IPS-18c (cell line): Measurements from ENCODE around the gene GNPAT.
A peak's percentile ranks its signal among the peaks of the same experiment; 100 is the strongest.

Experiments
- H3K4me3 ChIP-seq: 2 replicates; pipeline ENCODE4 v1.7.0; 2013; ENCODE audit warnings: low read depth, mild to moderate bottlenecking, low read length, moderate library complexity; ENCODE audit not compliant: insufficient read depth
- H3K9me3 ChIP-seq: one replicate; pipeline ENCODE4 v1.6.1; 2013; ENCODE audit warnings: mild to moderate bottlenecking, low read length, moderate library complexity; ENCODE audit not compliant: control insufficient read depth, insufficient read depth

GNPAT gene

GRCh38 chr1:231240883-231241735 is at the start of gene GNPAT:
GNPAT (plus strand) TSS chr1:231241212; CDS start chr1:231241379, 167 bp downstream.
- Histone ChIP-seq H3K9me3 (peaks cover 2% of the 10 kb centered on the region), H3K4me3 (peak within 1 kb of the TSS; percentile 97)

- Histone ChIP-seq H3K4me3 (no peak overlapping the region), H3K9me3 (no peaks in the 10 kb centered on the region)
Measured at GRCh38 chr1:231192620-231193163, 48.3 kb upstream of the GNPAT start.

GRCh38 chr1:231193710-231194340 is 47.2 kb upstream of the GNPAT start:
- Histone ChIP-seq H3K4me3 (no peak overlapping the region), H3K9me3 (no peaks in the 10 kb centered on the region)

- Histone ChIP-seq H3K9me3 (no peaks in the 10 kb centered on the region), H3K4me3 (no peak overlapping the region)
Measured at GRCh38 chr1:231194476-231194842, 46.6 kb upstream of the GNPAT start.

- Histone ChIP-seq H3K9me3 (no peaks in the 10 kb centered on the region), H3K4me3 (no peak overlapping the region)
Measured at GRCh38 chr1:231194843-231195516, 46.0 kb upstream of the GNPAT start.

GRCh38 chr1:231196307-231196706 is 44.7 kb upstream of the GNPAT start:
- no peak overlapping the region for H3K4me3 ChIP-seq

GRCh38 chr1:231196728-231197127 is 44.3 kb upstream of the GNPAT start:
- no peak overlapping the region for H3K4me3 ChIP-seq
- no peaks in the 10 kb centered on the region for H3K9me3 ChIP-seq

More at GRCh38 chr1:231196307-231196706, 44.7 kb upstream of the GNPAT start:
- H3K9me3 ChIP-seq: no peaks in the 10 kb centered on the region

- H3K9me3 ChIP-seq: no peaks in the 10 kb centered on the region
Measured at GRCh38 chr1:231199868-231200267, 41.1 kb upstream of the GNPAT start.

GRCh38 chr1:231200388-231201031 is 40.5 kb upstream of the GNPAT start:
- Histone ChIP-seq H3K4me3 (no peak overlapping the region), H3K9me3 (no peaks in the 10 kb centered on the region)

More at GRCh38 chr1:231199868-231200267, 41.1 kb upstream of the GNPAT start:
- no peak overlapping the region for H3K4me3 ChIP-seq

GRCh38 chr1:231201375-231201978 is 39.5 kb upstream of the GNPAT start:
- H3K4me3 ChIP-seq: no peak overlapping the region
- H3K9me3 ChIP-seq: peaks cover 3% of the 10 kb centered on the region

GRCh38 chr1:231201979-231202633 is 38.9 kb upstream of the GNPAT start:
- H3K4me3 ChIP-seq: no peak overlapping the region

GRCh38 chr1:231203259-231204057 is 37.6 kb upstream of the GNPAT start:
- no peak overlapping the region for H3K4me3 ChIP-seq
- peaks cover 3% of the 10 kb centered on the region for H3K9me3 ChIP-seq

More at GRCh38 chr1:231201979-231202633, 38.9 kb upstream of the GNPAT start:
- H3K9me3 ChIP-seq: peaks cover 3% of the 10 kb centered on the region

GRCh38 chr1:231206856-231207255 is 34.2 kb upstream of the GNPAT start:
- no peak overlapping the region for H3K4me3 ChIP-seq
- H3K9me3 ChIP-seq: peaks cover 3% of the 10 kb centered on the region

- Histone ChIP-seq H3K4me3 (no peak overlapping the region), H3K9me3 (peaks cover 3% of the 10 kb centered on the region)
Measured at GRCh38 chr1:231207437-231207836, 33.6 kb upstream of the GNPAT start.

GRCh38 chr1:231208980-231209379 is 32.0 kb upstream of the GNPAT start:
- peaks cover 3% of the 10 kb centered on the region for H3K9me3 ChIP-seq
- H3K4me3 ChIP-seq: no peak overlapping the region

GRCh38 chr1:231209531-231209930 is 31.5 kb upstream of the GNPAT start:
- Histone ChIP-seq H3K4me3 (no peak overlapping the region), H3K9me3 (peaks cover 3% of the 10 kb centered on the region)
